Activated B cell treated with CpG ODN at 0.5 μM for 24 hours (primary cell): ENCODE results near the gene RSPH3. TPM values are rescaled to one million over a fixed set of nuclear protein-coding genes. Genes with fewer than 3 reads are reported as not detected.

Source experiments
- ATAC-seq: fragments of 200-7000 bp; cut with Tn5 transposase; one replicate; pipeline ENCODE4 v1.10.0; 2021; ENCODE audit warnings: low read depth, mild to moderate bottlenecking, moderate library complexity
- CTCF ChIA-PET: fragments of 350-600 bp; sonication (Branson Sonifier 250); formaldehyde crosslinking; loops from one replicate; lab custom pipeline; 2021; ENCODE audit warnings: antibody characterized with exemption; lab: Charles Lee
- POLR2A ChIA-PET: fragments of 350-600 bp; sonication (Branson Sonifier 250); formaldehyde crosslinking; loops from one replicate; lab custom pipeline; 2021; ENCODE audit warnings: antibody characterized with exemption; lab: Charles Lee
- DNase-seq: peaks from one replicate; pipeline ENCODE4 v3.0.0; 2022
- H3K27ac Mint-ChIP-seq: one replicate; pipeline ENCODE4 v1.8.0; 2020; ENCODE audit warnings: mixed read lengths
- H3K27me3 Mint-ChIP-seq: one replicate; pipeline ENCODE4 v1.8.0; 2021; ENCODE audit warnings: mixed read lengths
- H3K36me3 Mint-ChIP-seq: one replicate; pipeline ENCODE4 v1.8.0; 2021; ENCODE audit warnings: low read depth, mixed read lengths
- H3K4me1 Mint-ChIP-seq: one replicate; pipeline ENCODE4 v1.8.0; 2021; ENCODE audit warnings: mixed read lengths
- H3K4me3 Mint-ChIP-seq: one replicate; pipeline ENCODE4 v1.8.0; 2020; ENCODE audit warnings: mild to moderate bottlenecking, mixed read lengths
- H3K9me3 Mint-ChIP-seq: one replicate; pipeline ENCODE4 v1.8.0; 2020; ENCODE audit warnings: mixed read lengths
- CTCF ChIP-seq: fragments of 200-600 bp; IDR thresholded peaks from one replicate; pipeline ENCODE4 v1.8.0; 2022; ENCODE audit warnings: antibody characterized with exemption, mild to moderate bottlenecking
- intact Hi-C: fragments of 100-400 bp; cut with micrococcal nuclease; formaldehyde crosslinking; loops from one replicate; pipeline ENCODE4 v1.15.1; 2024
- total RNA-seq: library from RNA; stranded (reverse); gene quantifications from 2 replicates; pipeline ENCODE4 v1.2.3, GENCODE V29; 2022

RSPH3 gene
- total RNA-seq, 1 donor from 2014 or later: 2.4 TPM

GRCh38 chr6:158943380-158944032 is 56.5 kb downstream of the RSPH3 start:
- intact Hi-C loops: no loop called here

DNA sequence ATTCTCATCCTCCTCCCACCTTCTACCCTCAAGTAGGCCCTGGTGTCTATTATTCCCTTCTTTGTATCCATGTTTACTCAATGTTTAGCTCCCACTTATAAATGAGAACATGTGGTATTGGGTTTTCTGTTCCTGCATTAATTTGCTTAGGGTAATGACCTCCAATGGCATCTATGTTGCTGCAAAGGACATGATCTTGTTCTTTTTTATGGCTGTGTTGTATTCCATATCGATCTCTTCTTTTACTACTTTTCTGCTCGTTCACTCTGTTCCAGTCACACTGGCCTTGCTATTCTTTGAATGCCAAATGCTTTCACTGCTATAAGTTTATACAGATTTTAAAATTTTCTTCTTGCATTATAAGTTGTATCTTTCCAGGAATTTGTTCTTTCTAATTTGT is 57.7 kb downstream of the RSPH3 start:
- H3K4me3 Mint-ChIP-seq: no peak overlapping the region
- no peak overlapping the region for H3K27ac Mint-ChIP-seq
- ChIA-PET POLR2A (interaction anchor here (1.0 to 1.4 kb wide), 2 partner anchors 73 to 123 kb away, joined by 3 to 8 read pairs; partner anchors contain the start of gene EZR), CTCF (no interaction called here)
- intact Hi-C loops: no loop called here
- no peaks in the 10 kb centered on the region for H3K27me3 Mint-ChIP-seq
- peaks cover 7% of the 10 kb centered on the region for H3K9me3 Mint-ChIP-seq
- H3K4me1 Mint-ChIP-seq: peaks cover 24% of the 10 kb centered on the region
- DNase-seq (no peak), ATAC-seq (no peak)
- H3K36me3 Mint-ChIP-seq: peaks cover 2% of the 10 kb centered on the region
- TF ChIP-seq CTCF: no peak

More at GRCh38 chr6:158943380-158944032, 56.5 kb downstream of the RSPH3 start:
- no peak for ATAC-seq
- H3K27me3 Mint-ChIP-seq: no peaks in the 10 kb centered on the region
- TF ChIP-seq CTCF: no peak
- peaks cover 17% of the 10 kb centered on the region for H3K4me1 Mint-ChIP-seq
- H3K9me3 Mint-ChIP-seq: peaks cover 7% of the 10 kb centered on the region
- DNase-seq: no peak
- ChIA-PET POLR2A (interaction anchor here (0.6 kb wide), 1 partner anchor 73 kb away, joined by 13 read pairs; no protein-coding TSS in a partner anchor), CTCF (no interaction called here)
- H3K4me3 Mint-ChIP-seq: no peak overlapping the region
- no peak overlapping the region for H3K27ac Mint-ChIP-seq
- H3K36me3 Mint-ChIP-seq: peaks cover 2% of the 10 kb centered on the region

DNA sequence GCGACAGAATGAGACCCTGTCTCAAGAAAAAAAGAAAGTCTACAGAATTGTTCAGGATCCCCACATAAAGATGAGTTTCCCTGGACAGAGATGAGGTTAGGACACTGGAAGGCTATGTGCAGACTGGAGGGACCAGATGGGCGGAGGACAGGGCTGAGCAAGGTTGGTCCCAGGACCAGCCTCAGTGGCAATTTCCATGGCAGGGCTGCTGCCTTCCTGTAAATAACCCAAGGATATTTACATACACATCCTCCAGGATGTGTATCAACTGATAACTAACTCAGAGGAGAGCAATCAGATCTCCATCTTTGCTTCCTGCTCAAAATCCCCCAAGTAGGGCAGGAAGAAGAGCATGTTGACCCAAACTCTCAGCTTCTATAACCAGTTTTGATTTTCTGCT is 58.8 kb downstream of the RSPH3 start:
- intact Hi-C loops: no loop called here
- DNase-seq (no peak), ATAC-seq (no peak)
- Mint-ChIP-seq H3K27ac (no peak overlapping the region), H3K27me3 (no peaks in the 10 kb centered on the region), H3K4me3 (no peak overlapping the region), H3K9me3 (peaks cover 7% of the 10 kb centered on the region), H3K4me1 (peaks cover 24% of the 10 kb centered on the region), H3K36me3 (peaks cover 2% of the 10 kb centered on the region)
- ChIA-PET POLR2A (no interaction called here), CTCF (no interaction called here)
- no peak for TF ChIP-seq CTCF

GRCh38 chr6:158939255-158940159 is 60.5 kb downstream of the RSPH3 start:
- ATAC-seq (peak; percentile 64), DNase-seq (peak; percentile 37)
- peaks cover 24% of the 10 kb centered on the region for H3K4me1 Mint-ChIP-seq
- TF ChIP-seq CTCF: no peak
- intact Hi-C loops: loop anchor here (2.0 kb wide), 2 partner anchors 17 to 29 kb away; no protein-coding TSS in a partner anchor
- H3K36me3 Mint-ChIP-seq: peaks cover 2% of the 10 kb centered on the region
- H3K27ac Mint-ChIP-seq: peak overlapping the region; percentile 36
- no peaks in the 10 kb centered on the region for H3K27me3 Mint-ChIP-seq
- ChIA-PET POLR2A (interaction anchor here (0.6 to 4.2 kb wide), 7 partner anchors 9 to 164 kb away, joined by 3 to 22 read pairs (median 4); partner anchors contain the start of gene EZR), CTCF (interaction anchor here (1.2 to 1.3 kb wide), 2 partner anchors 19 to 34 kb away, joined by 3 to 4 read pairs; no protein-coding TSS in a partner anchor)
- peaks cover 7% of the 10 kb centered on the region for H3K9me3 Mint-ChIP-seq
- H3K4me3 Mint-ChIP-seq: peak overlapping the region; percentile 79
